H1 (cell line): ENCODE results near the gene EAPP. TPM values are rescaled to one million over a fixed set of nuclear protein-coding genes. Genes with fewer than 3 reads are reported as not detected.

Experiments used
- CTCF ChIA-PET: fragments of 300-600 bp; sonication (Branson Sonifier 250); formaldehyde crosslinking; loops from one replicate; lab custom pipeline; 2021; ENCODE audit not compliant: partially characterized antibody; lab: Charles Lee
- POLR2A ChIA-PET: fragments of 300-600 bp; sonication (Branson Sonifier 250); formaldehyde crosslinking; loops from one replicate; lab custom pipeline; 2021; ENCODE audit warnings: inconsistent platforms; ENCODE audit not compliant: partially characterized antibody; lab: Charles Lee
- DNase-seq, 2 experiments: peaks; one replicate each; pipeline versions ENCODE4 v3.0.0 to v3.0.0-alpha.2; 2010 to 2022; ENCODE audit warnings: low spot score in 2 of 2, low read depth in 1 of 2, mixed read lengths in 1 of 2
- FAIRE-seq: peaks from 2 replicates; lab custom pipeline; 2011; peaks lifted over from hg19 to GRCh38; lab: Jason Lieb, UNC
- H2AFZ ChIP-seq: 2 replicates; pipeline ENCODE4 v1.8.1; 2012; ENCODE audit warnings: low read length, inconsistent platforms
- H2AK5ac ChIP-seq: 2 replicates; pipeline ENCODE4 v1.6.1; 2013; ENCODE audit warnings: low read depth, low read length
- H2BK120ac ChIP-seq: replicated peaks from 2 replicates; pipeline ENCODE3; 2013; ENCODE audit warnings: low read depth, low read length, inconsistent platforms
- H2BK12ac ChIP-seq: 2 replicates; pipeline ENCODE4 v1.6.1; 2013; ENCODE audit warnings: low read depth, low read length
- H2BK15ac ChIP-seq: 2 replicates; pipeline ENCODE4 v1.6.1; 2013; ENCODE audit warnings: low read length
- H2BK20ac ChIP-seq: 2 replicates; pipeline ENCODE4 v1.6.1; 2013; ENCODE audit warnings: low read length
- H2BK5ac ChIP-seq: 2 replicates; pipeline ENCODE4 v1.6.1; 2013; ENCODE audit warnings: low read depth, low read length
- H3K14ac ChIP-seq: 2 replicates; pipeline ENCODE4 v1.6.1; 2013; ENCODE audit warnings: inconsistent platforms; ENCODE audit not compliant: insufficient read length
- H3K18ac ChIP-seq: 2 replicates; pipeline ENCODE4 v1.6.1; 2013; ENCODE audit warnings: low read length; ENCODE audit errors: extremely low read depth
- H3K23ac ChIP-seq: 2 replicates; pipeline ENCODE4 v1.6.1; 2013; ENCODE audit warnings: inconsistent platforms; ENCODE audit not compliant: insufficient read length
- H3K23me2 ChIP-seq: 2 replicates; pipeline ENCODE4 v1.6.1; 2013; ENCODE audit warnings: low read depth, low read length
- H3K27ac ChIP-seq: 2 replicates; pipeline ENCODE4 v1.6.1; 2011; ENCODE audit warnings: low read depth, low read length, inconsistent platforms
- H3K27me3 ChIP-seq, 4 experiments: replicated peaks in 1 of 4; 1 replicate in 1 of 4; 2 replicates in 3 of 4; pipeline versions ENCODE4 v1.6.1 to v1.8.1; 2011 to 2013; ENCODE audit warnings: low read length in 3 of 4, mild to moderate bottlenecking in 3 of 4, inconsistent platforms in 2 of 4, mixed read lengths in 2 of 4, moderate library complexity in 1 of 4; ENCODE audit not compliant: control insufficient read depth in 3 of 4, insufficient read depth in 3 of 4; ENCODE audit errors: extremely low read depth in 1 of 4
- H3K36me3 ChIP-seq, 4 experiments: 2 replicates each; pipeline versions ENCODE4 v1.6.1 to v1.8.1; 2011 to 2013; ENCODE audit warnings: mild to moderate bottlenecking in 4 of 4, low read length in 3 of 4, moderate library complexity in 2 of 4, control low read depth in 1 of 4, inconsistent platforms in 1 of 4; ENCODE audit not compliant: insufficient read depth in 4 of 4, control insufficient read depth in 2 of 4
- H3K4ac ChIP-seq: replicated peaks from 2 replicates; pipeline ENCODE3; 2013; ENCODE audit warnings: low read length, low read depth, mixed read lengths, inconsistent platforms; ENCODE audit not compliant: insufficient read length
- H3K4me1 ChIP-seq, 4 experiments: replicated peaks in 1 of 4; 1 replicate in 1 of 4; 2 replicates in 3 of 4; pipeline versions ENCODE4 v1.6.1 to v1.8.1; 2011 to 2013; ENCODE audit warnings: low read length in 3 of 4, inconsistent platforms in 2 of 4, mixed read lengths in 1 of 4; ENCODE audit not compliant: insufficient read depth in 4 of 4, control insufficient read depth in 3 of 4
- H3K4me2 ChIP-seq, 2 experiments: 2 replicates each; pipeline versions ENCODE4 v1.6.1 to v1.8.1; 2011 to 2013; ENCODE audit warnings: low read depth in 2 of 2, low read length in 2 of 2, control low read depth in 1 of 2, inconsistent platforms in 1 of 2, mild to moderate bottlenecking in 1 of 2; ENCODE audit not compliant: insufficient read depth in 1 of 2
- H3K4me3 ChIP-seq, 4 experiments: fragments of 200-600, 300-600 bp in 1 of 4; sonication (generic), shearing (Covaris generic), sonication (Bioruptor Twin) in 1 of 4; 2 replicates each; pipeline versions ENCODE4 v1.5.1 to v1.8.1; 2011 to 2016; ENCODE audit warnings: low read length in 4 of 4, low read depth in 3 of 4, control low read depth in 2 of 4, inconsistent platforms in 2 of 4, mild to moderate bottlenecking in 2 of 4, mixed read lengths in 1 of 4, moderate library complexity in 1 of 4; ENCODE audit not compliant: insufficient read depth in 2 of 4; ENCODE audit errors: extremely low read depth in 1 of 4
- H3K56ac ChIP-seq: replicated peaks from 2 replicates; pipeline ENCODE3; 2013; ENCODE audit warnings: low read depth, mild to moderate bottlenecking, mixed read lengths, low read length, inconsistent platforms; ENCODE audit not compliant: insufficient read length
- H3K79me1 ChIP-seq: 2 replicates; pipeline ENCODE4 v1.6.1; 2013; ENCODE audit warnings: low read depth, low read length, control low read depth
- H3K79me2 ChIP-seq, 2 experiments: 2 replicates each; pipeline versions ENCODE4 v1.6.1 to v1.8.1; 2012 to 2013; ENCODE audit warnings: low read length in 2 of 2, mild to moderate bottlenecking in 2 of 2, inconsistent platforms in 1 of 2; ENCODE audit not compliant: insufficient read depth in 2 of 2, control insufficient read depth in 1 of 2
- H3K9ac ChIP-seq, 4 experiments: replicated peaks in 1 of 4; 1 replicate in 1 of 4; 2 replicates in 3 of 4; pipeline versions ENCODE4 v1.6.1 to v1.8.1; 2011 to 2013; ENCODE audit warnings: low read depth in 3 of 4, low read length in 3 of 4, control low read depth in 2 of 4, mild to moderate bottlenecking in 2 of 4, moderate library complexity in 2 of 4, inconsistent platforms in 1 of 4; ENCODE audit errors: extremely low read depth in 1 of 4
- H3K9me3 ChIP-seq, 2 experiments: 2 replicates each; pipeline versions ENCODE4 v1.6.1 to v1.8.1; 2012 to 2013; ENCODE audit warnings: mild to moderate bottlenecking in 2 of 2, moderate library complexity in 2 of 2, control low read depth in 1 of 2, inconsistent platforms in 1 of 2, low read depth in 1 of 2, low read length in 1 of 2, mixed read lengths in 1 of 2; ENCODE audit not compliant: insufficient read depth in 2 of 2
- H4K20me1 ChIP-seq, 2 experiments: replicated peaks in 1 of 2; 2 replicates each; pipeline versions ENCODE3 to v1.8.1; 2011 to 2013; ENCODE audit warnings: inconsistent platforms in 2 of 2, low read length in 2 of 2, mild to moderate bottlenecking in 1 of 2; ENCODE audit not compliant: insufficient read depth in 2 of 2, control insufficient read depth in 1 of 2
- H4K5ac ChIP-seq: 2 replicates; pipeline ENCODE4 v1.6.1; 2013; ENCODE audit warnings: low read length, low read depth, mixed read lengths, inconsistent platforms; ENCODE audit not compliant: insufficient read length
- H4K8ac ChIP-seq: 2 replicates; pipeline ENCODE4 v1.8.0; 2013; ENCODE audit warnings: mild to moderate bottlenecking, moderate library complexity, low read length, inconsistent platforms; ENCODE audit not compliant: insufficient read depth; ENCODE audit errors: extremely low read depth
- H4K91ac ChIP-seq: replicated peaks from 2 replicates; pipeline ENCODE3; 2013; ENCODE audit warnings: low read length, mixed read lengths, inconsistent platforms; ENCODE audit not compliant: insufficient read length
- ASH2L ChIP-seq: fragments of 200-600, 300-600 bp; sonication (generic); IDR thresholded peaks from one replicate; pipeline ENCODE4 v1.7.1; 2017; ENCODE audit warnings: low read length
- CHD2 ChIP-seq: IDR thresholded peaks from 2 replicates; pipeline ENCODE4 v1.6.1; 2012; ENCODE audit warnings: low read length, improper control_type of control experiment
- E2F6 ChIP-seq: IDR thresholded peaks from 2 replicates; pipeline ENCODE4 v1.6.1; 2012; ENCODE audit warnings: inconsistent platforms
- EP300 ChIP-seq, 2 experiments: IDR thresholded peaks; 1 replicate in 1 of 2; 2 replicates in 1 of 2; pipeline ENCODE4 v1.6.1; 2011 to 2012; ENCODE audit warnings: low read depth in 2 of 2, low read length in 2 of 2, mild to moderate bottlenecking in 2 of 2, borderline replicate concordance in 1 of 2, inconsistent platforms in 1 of 2, moderate library complexity in 1 of 2
- JUN ChIP-seq: IDR thresholded peaks from 2 replicates; pipeline ENCODE4 v1.6.1; 2011; ENCODE audit warnings: low read depth, mild to moderate bottlenecking, improper control_type of control experiment, low read length
- JUND ChIP-seq: IDR thresholded peaks from 2 replicates; pipeline ENCODE4 v1.6.1; 2011; ENCODE audit warnings: mild to moderate bottlenecking, improper control_type of control experiment, low read length
- KDM4A ChIP-seq: IDR thresholded peaks from one replicate; pipeline ENCODE4 v1.7.1; 2012; ENCODE audit warnings: low read depth, mild to moderate bottlenecking, moderate library complexity, low read length, inconsistent platforms; ENCODE audit not compliant: severe bottlenecking
- KDM5A ChIP-seq: fragments of 200-600 bp; IDR thresholded peaks from 2 replicates; pipeline ENCODE4 v1.7.1; 2012; ENCODE audit warnings: mild to moderate bottlenecking, low read length, inconsistent platforms, mixed read lengths
- NRF1 ChIP-seq: IDR thresholded peaks from 2 replicates; pipeline ENCODE4 v1.6.1; 2011; ENCODE audit warnings: mild to moderate bottlenecking, low read depth, low read length, improper control_type of control experiment
- SAP30 ChIP-seq: fragments of 300-600 bp; sonication (generic); IDR thresholded peaks from 2 replicates; pipeline ENCODE4 v1.7.1; 2012; ENCODE audit warnings: low read length, moderate library complexity, mild to moderate bottlenecking, inconsistent platforms; ENCODE audit not compliant: insufficient read depth, insufficient replicate concordance
- SIRT6 ChIP-seq: IDR thresholded peaks from one replicate; pipeline ENCODE4 v1.7.1; 2012; ENCODE audit warnings: low read length, inconsistent platforms
- TAF1 ChIP-seq: IDR thresholded peaks from 2 replicates; pipeline ENCODE4 v1.6.1; 2011; ENCODE audit warnings: mild to moderate bottlenecking, low read depth, low read length
- TEAD4 ChIP-seq: IDR thresholded peaks from 2 replicates; pipeline ENCODE4 v1.6.1; 2012; ENCODE audit warnings: low read depth, low read length, inconsistent platforms, mixed read lengths
- ZNF274 ChIP-seq: IDR thresholded peaks from 2 replicates; pipeline ENCODE4 v1.7.0; 2012; ENCODE audit warnings: low read length, borderline replicate concordance; ENCODE audit errors: extremely low read depth
- polyA plus RNA-seq, 7 experiments: library from polyadenylated mRNA; depleted of rRNA in 3 of 7; stranded (reverse) in 5 of 7; unstranded in 2 of 7; fragments of >200 nt in 5 of 7; fragments of 200-250 nt in 2 of 7; gene quantifications; 1 replicate in 5 of 7; 2 replicates in 1 of 7; 4 replicates in 1 of 7; pipeline versions ENCODE4 v1.2.1 to v1.2.3, GENCODE V29; 2011 to 2013; ENCODE audit warnings: missing spikeins in 2 of 7, mixed read lengths in 2 of 7
- total RNA-seq: library from RNA; stranded (reverse); fragmentation: NEBNext Ultra II Directional; extraction: Animal tissue kit (Norgen Biotek cat#: 25700); gene quantifications from 2 replicates; pipeline ENCODE4 v1.2.1, GENCODE V29; 2021

Gene EAPP
- total and polyA plus RNA-seq, 2 of the 8 experiments (the other 6 are each of a cell fraction or from before 2014, with no cell fraction given): 18.3 to 28.7 TPM

DNA sequence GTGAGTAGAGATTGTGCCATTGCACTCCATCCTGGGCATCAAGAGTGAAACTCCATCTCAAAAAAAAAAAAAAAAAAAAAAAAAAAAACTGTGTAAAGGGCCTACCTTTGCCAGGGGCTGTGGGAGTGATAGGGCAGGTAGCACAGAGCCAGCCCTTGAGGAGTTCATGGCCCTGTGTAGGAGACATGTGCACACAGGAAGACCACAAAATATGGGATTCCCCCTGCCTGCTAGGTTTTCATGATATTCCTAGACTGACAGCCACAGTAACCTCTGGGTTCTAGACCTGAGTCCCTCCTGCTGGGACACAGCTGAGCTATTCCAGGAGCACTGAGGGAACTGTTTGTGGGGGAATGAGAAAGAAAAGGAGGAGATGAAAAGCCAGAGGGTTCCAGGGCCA is 69.2 kb downstream of the EAPP start:
- Histone ChIP-seq H3K79me2 (no peaks in the 10 kb centered on the region), H2BK15ac (no peak overlapping the region), H3K9ac (no peak overlapping the region), H3K79me1 (no peaks in the 10 kb centered on the region), H3K4ac (no peak overlapping the region), H3K56ac (no peak overlapping the region), H2BK5ac (no peak overlapping the region), H3K9me3 (peaks cover 0 to under 1% of the 10 kb centered on the region in 2 experiments; a peak in 1 of 4 replicates), H3K4me3 (no peak overlapping the region), H3K14ac (no peak overlapping the region), H3K4me1 (peaks cover 0 to 6% (median 0%) of the 10 kb centered on the region in 4 experiments; a peak in 2 of 7 replicates), H2AFZ (no peak overlapping the region), H2BK12ac (no peak overlapping the region), H3K36me3 (no peaks in the 10 kb centered on the region), H2AK5ac (no peak overlapping the region), H4K20me1 (no peaks in the 10 kb centered on the region), H2BK20ac (no peak overlapping the region), H3K23ac (no peak overlapping the region), H4K91ac (no peak overlapping the region), H3K27ac (no peak overlapping the region), H3K18ac (no peak overlapping the region), H4K8ac (no peak overlapping the region), H2BK120ac (no peak overlapping the region), H3K23me2 (no peaks in the 10 kb centered on the region; the same call in 1 of the 2 replicates), H4K5ac (no peak overlapping the region), H3K4me2 (no peak overlapping the region), H3K27me3 (no peaks in the 10 kb centered on the region)
- DNase-seq (no peak), FAIRE-seq (no peak)
- TF ChIP-seq TAF1 (no peak), NRF1 (no peak), E2F6 (no peak), EP300 (IDR thresholded peaks at IDR 0.05; ENCODE audit: borderline replicate concordance in 1 of 2, low read depth in 2 of 2, low read length in 2 of 2) (no peak), KDM5A (no peak), SIRT6 (no peak), TEAD4 (no peak), CHD2 (no peak), ZNF274 (no peak), SAP30 (no peak), KDM4A (no peak), ASH2L (no peak), JUN (no peak), JUND (no peak)
- CTCF ChIA-PET: interaction anchor here (0.6 to 1.4 kb wide), 2 partner anchors 15 to 1350 kb away, joined by 3 to 4 read pairs; no protein-coding TSS in a partner anchor
- POLR2A ChIA-PET: interaction anchor here (1.0 to 1.2 kb wide), 2 partner anchors 7 to 15 kb away, joined by 3 to 4 read pairs; no protein-coding TSS in a partner anchor
